ENCODE results near the gene RPS6KA2. TPM values are rescaled to one million over a fixed set of nuclear protein-coding genes. Genes with fewer than 3 reads are reported as not detected.

The RPS6KA2 gene
- total RNA-seq, 4 donors from 2014 or later = 12.1 to 116 (median 26.4) TPM

GRCh38 chr6:166430269-166430668 is 196.8 kb downstream of the RPS6KA2 start:
- Histone ChIP-seq H3K27ac (no peak overlapping the region), H3K4me1 (no peaks in the 10 kb centered on the region), H3K9me3 (no peaks in the 10 kb centered on the region), H3K27me3 (no peaks in the 10 kb centered on the region), H3K4me3 (no peak overlapping the region), H3K36me3 (peaks cover 0 to 20% (median 0%) of the 10 kb centered on the region in 3 donors)
- peak in 1 of 3 donors; percentile 31 for DNase-seq
- TF ChIP-seq POLR2A (IDR thresholded peaks at IDR 0.05) = no peak
- TF ChIP-seq, protein P1, sequence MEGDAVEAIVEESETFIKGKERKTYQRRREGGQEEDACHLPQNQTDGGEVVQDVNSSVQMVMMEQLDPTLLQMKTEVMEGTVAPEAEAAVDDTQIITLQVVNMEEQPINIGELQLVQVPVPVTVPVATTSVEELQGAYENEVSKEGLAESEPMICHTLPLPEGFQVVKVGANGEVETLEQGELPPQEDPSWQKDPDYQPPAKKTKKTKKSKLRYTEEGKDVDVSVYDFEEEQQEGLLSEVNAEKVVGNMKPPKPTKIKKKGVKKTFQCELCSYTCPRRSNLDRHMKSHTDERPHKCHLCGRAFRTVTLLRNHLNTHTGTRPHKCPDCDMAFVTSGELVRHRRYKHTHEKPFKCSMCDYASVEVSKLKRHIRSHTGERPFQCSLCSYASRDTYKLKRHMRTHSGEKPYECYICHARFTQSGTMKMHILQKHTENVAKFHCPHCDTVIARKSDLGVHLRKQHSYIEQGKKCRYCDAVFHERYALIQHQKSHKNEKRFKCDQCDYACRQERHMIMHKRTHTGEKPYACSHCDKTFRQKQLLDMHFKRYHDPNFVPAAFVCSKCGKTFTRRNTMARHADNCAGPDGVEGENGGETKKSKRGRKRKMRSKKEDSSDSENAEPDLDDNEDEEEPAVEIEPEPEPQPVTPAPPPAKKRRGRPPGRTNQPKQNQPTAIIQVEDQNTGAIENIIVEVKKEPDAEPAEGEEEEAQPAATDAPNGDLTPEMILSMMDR (IDR thresholded peaks at IDR 0.05) = no peak

DNA sequence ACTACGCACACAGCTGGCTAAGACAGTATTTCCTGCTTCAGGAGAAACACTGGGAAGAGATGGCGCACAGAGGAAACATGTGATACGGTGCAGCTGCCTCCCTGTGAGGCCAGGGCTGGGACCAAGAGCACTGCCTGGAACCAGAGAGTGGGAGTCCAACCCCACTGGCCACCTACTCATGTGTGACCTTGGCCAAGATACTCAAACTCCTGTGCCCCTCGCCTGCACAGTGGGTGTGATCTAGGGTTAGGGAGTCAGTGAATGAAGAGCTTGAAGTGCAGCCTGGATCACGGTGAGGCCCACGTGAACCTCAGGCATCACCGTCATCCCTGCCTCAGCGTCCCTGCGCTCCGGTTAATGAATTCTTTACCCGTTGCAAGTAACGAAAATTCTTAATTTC is 202.6 kb downstream of the RPS6KA2 start:
- H3K4me3 ChIP-seq = no peak overlapping the region
- TF ChIP-seq, protein P1 (IDR thresholded peaks at IDR 0.05) = no peak
- no peak for TF ChIP-seq POLR2A (IDR thresholded peaks at IDR 0.05)
- H3K9me3 ChIP-seq = no peaks in the 10 kb centered on the region
- no peak overlapping the region for H3K27ac ChIP-seq
- no peaks in the 10 kb centered on the region for H3K27me3 ChIP-seq
- no peaks in the 10 kb centered on the region for H3K4me1 ChIP-seq
- peak in 1 of 3 donors; percentile 27 for DNase-seq
- peaks cover 0 to 10% (median 0%) of the 10 kb centered on the region in 3 donors for H3K36me3 ChIP-seq

DNA sequence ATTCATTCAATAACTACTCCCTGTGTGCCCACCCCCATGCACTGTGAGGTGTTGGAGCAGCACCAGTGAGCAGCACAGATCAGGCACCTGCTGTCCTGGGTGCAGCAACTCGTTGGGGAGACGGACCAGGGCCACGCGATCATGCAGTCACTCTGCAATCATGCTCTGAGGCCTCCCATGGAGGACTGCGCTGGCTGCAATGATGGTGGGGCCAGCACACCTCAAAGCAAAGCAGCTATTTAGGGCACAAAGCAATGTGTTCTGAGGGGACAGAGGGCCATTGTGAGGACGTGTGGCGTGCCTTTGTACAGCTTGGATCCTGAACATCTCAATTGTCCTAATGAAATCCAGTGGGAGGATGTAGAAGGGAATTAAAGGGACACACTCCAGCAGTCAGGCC is 203.3 kb downstream of the RPS6KA2 start:
- no peaks in the 10 kb centered on the region for H3K27me3 ChIP-seq
- DNase-seq = peak in 1 of 3 donors; percentile 24
- peaks cover 0 to 10% (median 0%) of the 10 kb centered on the region in 3 donors for H3K36me3 ChIP-seq
- H3K4me3 ChIP-seq = no peak overlapping the region
- no peak overlapping the region for H3K27ac ChIP-seq
- TF ChIP-seq, protein P1 (IDR thresholded peaks at IDR 0.05) = no peak
- TF ChIP-seq POLR2A (IDR thresholded peaks at IDR 0.05) = no peak
- H3K4me1 ChIP-seq = no peaks in the 10 kb centered on the region
- no peaks in the 10 kb centered on the region for H3K9me3 ChIP-seq

DNA sequence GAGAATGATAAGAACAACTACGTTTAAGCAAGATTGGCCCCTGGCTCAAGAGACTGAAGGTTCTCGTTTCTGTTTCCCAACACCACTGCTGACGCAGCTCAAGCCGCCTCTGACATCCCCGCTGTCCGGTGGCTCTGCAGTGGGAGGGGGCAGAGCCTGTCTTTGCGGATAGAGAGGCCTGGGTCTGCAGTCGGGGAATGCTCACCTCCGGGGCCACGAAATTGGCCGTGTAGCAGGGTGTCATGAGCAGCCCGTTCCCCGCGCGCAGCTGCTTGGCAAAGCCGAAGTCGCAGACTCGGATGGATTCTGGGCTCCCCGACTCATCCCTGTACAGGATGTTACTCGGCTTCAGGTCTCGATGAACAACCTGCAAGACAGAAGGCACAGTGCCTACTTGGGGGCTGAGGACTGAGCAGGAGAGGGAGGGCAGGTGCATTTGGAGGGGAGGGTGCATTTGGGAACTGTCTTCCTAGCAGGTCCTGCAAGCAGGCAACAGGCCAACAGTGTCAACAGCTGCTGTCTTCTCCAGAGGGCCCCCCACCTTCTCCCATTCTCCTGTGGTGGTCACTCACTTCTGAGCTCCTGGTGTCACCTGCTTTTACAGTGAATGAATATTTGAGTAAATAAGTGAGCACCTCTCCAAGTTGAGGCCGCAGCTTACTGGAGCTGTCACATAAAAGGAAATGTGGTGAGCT is 203.9 kb downstream of the RPS6KA2 start:
- H3K27ac ChIP-seq = no peak overlapping the region
- no peak overlapping the region for H3K4me3 ChIP-seq
- DNase-seq = peak in 1 of 3 donors; percentile 42
- peaks cover 0 to 10% (median 0%) of the 10 kb centered on the region in 3 donors for H3K36me3 ChIP-seq
- no peaks in the 10 kb centered on the region for H3K27me3 ChIP-seq
- H3K9me3 ChIP-seq = no peaks in the 10 kb centered on the region
- H3K4me1 ChIP-seq = no peaks in the 10 kb centered on the region
- TF ChIP-seq, protein P1 (IDR thresholded peaks at IDR 0.05) = no peak
- TF ChIP-seq POLR2A (IDR thresholded peaks at IDR 0.05) = no peak

DNA sequence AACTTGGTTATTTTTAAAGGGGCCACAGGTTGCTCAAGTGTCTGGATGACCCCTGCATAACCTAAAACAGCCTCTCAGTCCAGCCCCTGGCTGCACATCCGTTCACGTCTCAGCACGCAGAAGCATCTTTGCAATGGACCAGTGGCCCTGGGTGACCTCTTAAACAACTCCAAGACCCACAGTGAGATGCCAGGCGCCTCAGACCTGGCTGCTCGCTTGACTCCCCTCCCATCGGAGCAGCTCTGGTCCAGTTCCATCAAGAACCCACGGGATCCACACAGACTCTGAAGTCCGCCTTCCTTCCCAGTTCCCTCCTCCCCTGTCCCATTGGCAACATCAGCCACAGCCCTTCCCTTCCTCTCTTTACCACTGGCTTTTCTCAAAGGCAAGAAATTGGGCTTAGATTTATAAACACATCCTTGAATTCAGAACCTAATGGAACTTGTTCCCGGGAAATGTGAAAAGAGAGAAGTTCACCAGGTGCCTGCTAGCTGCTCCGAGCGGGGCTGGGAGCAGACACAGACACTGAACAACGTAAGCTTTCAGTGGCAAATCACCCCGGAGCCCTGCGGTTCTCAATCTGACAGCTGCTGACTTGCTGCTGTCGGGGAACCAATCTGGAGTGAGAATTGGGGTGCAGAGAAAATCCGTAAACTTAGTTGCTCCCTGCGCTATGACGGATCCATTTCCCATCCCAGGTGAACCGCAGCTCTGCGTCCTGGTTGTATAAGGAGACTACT is 204.7 kb downstream of the RPS6KA2 start:
- Histone ChIP-seq H3K36me3 (peaks cover 0 to 10% (median 0%) of the 10 kb centered on the region in 3 donors), H3K4me3 (no peak overlapping the region), H3K27me3 (no peaks in the 10 kb centered on the region), H3K27ac (no peak overlapping the region), H3K9me3 (no peaks in the 10 kb centered on the region), H3K4me1 (no peaks in the 10 kb centered on the region)
- TF ChIP-seq, protein P1 (IDR thresholded peaks at IDR 0.05) = no peak
- TF ChIP-seq POLR2A (IDR thresholded peaks at IDR 0.05) = no peak
- DNase-seq = peak in 1 of 3 donors; percentile 19

Data from Peyer's patch (tissue), 4 donors.